Stomach smooth muscle (tissue), 2 donors: Measurements from ENCODE around the gene NOL4L.

Experiments
- H3K27ac ChIP-seq: one replicate; pipeline ENCODE4 v1.7.0; 2013; ENCODE audit warnings: mild to moderate bottlenecking, low read length, inconsistent platforms
- H3K27me3 ChIP-seq, 2 donors: one replicate each; pipeline ENCODE4 v1.7.0; 2013; ENCODE audit warnings: low read length in 2 of 2; ENCODE audit not compliant: insufficient read depth in 2 of 2, control insufficient read depth in 1 of 2
- H3K36me3 ChIP-seq, 2 donors: one replicate each; pipeline ENCODE4 v1.7.0; 2013; ENCODE audit warnings: low read length in 2 of 2; ENCODE audit not compliant: control insufficient read depth in 2 of 2, insufficient read depth in 2 of 2
- H3K4me1 ChIP-seq: one replicate; pipeline ENCODE4 v1.7.0; 2013; ENCODE audit warnings: low read length; ENCODE audit not compliant: control insufficient read depth, insufficient read depth
- H3K4me3 ChIP-seq, 2 donors: one replicate each; pipeline ENCODE4 v1.7.0; 2013; ENCODE audit warnings: low read length in 2 of 2
- H3K9ac ChIP-seq, 2 donors: one replicate each; pipeline ENCODE4 v1.7.0; 2013; ENCODE audit warnings: low read length in 2 of 2, mild to moderate bottlenecking in 1 of 2
- H3K9me3 ChIP-seq, 2 donors: one replicate each; pipeline ENCODE4 v1.7.0; 2013; ENCODE audit warnings: low read length in 2 of 2; ENCODE audit not compliant: control insufficient read depth in 2 of 2
- donor health status: healthy.
- donor health status: Pancreatic carcinoma.

Gene NOL4L

DNA sequence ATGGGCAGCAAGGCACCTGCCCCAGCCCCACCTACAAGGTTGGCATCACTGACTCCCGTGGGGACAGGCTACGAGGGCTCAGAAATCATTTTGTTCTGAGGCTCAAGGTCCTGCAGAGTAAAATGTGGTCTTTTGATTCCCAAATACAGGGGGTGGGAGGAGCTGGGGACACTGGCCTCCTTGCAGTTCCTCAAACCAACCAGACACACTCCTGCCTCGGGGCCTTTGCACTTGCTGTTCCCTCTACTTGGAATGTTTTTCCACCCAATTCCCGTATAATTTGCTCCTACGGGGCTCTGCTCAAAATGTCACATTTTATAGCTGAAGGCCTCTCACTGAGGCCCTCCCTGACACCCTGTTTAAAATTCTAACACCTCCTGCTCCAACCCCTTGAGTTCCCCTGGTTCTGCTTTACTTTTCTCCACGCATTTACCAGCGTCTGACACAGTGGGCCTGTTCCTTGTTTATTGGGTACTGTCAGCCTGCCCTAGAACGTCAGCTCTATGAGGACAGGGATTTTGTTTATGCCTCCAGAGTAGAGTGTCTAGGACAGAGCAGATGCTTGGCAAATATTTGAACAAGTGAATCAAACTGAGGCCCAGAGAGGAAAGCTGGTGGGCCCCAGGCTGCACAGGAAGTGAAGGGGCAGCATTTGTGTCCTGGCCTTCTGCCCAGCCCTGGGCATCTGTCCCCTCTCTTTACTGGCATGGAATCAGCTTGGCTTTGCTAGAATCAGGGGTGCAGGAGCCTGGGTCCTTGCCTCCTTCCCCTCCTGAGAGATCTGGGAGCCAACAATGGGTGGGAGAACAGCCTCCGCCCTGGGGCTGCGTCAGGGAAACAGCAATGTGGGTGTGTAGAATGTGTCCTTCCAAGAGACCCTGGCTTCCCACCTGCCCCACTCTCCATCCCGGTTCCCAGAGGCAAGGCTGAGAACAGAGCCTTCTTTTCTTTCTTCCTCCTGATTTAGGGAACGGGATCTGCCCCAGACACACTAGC, 18.5 kb downstream of the NOL4L start:
- H3K9me3 ChIP-seq = no peaks in the 10 kb centered on the region

DNA sequence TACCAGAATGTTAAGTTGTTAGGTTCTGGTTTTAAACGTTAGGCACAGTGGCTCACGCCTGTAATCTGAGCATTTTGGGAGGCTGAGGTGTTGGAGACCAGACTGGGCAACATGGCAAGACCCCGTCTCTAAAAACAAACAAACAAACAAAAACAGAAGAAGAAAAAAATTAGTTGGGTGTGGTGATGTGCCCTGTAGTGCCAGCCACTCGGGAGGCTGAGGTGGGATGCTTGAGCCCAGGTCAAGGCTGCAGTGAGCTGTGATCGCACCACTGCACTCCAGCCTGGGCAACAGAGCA, 19.4 kb downstream of the NOL4L start:
- Histone ChIP-seq H3K27ac (no peak overlapping the region), H3K9me3 (no peaks in the 10 kb centered on the region), H3K4me3 (no peak overlapping the region), H3K4me1 (no peaks in the 10 kb centered on the region), H3K9ac (no peak overlapping the region), H3K36me3 (no peaks in the 10 kb centered on the region), H3K27me3 (no peaks in the 10 kb centered on the region)

More for the DNA sequence above, 18.5 kb downstream of the NOL4L start:
- Histone ChIP-seq H3K27ac (no peak overlapping the region), H3K9ac (no peak overlapping the region), H3K4me3 (no peak overlapping the region), H3K4me1 (no peaks in the 10 kb centered on the region), H3K36me3 (no peaks in the 10 kb centered on the region), H3K27me3 (no peaks in the 10 kb centered on the region)

DNA sequence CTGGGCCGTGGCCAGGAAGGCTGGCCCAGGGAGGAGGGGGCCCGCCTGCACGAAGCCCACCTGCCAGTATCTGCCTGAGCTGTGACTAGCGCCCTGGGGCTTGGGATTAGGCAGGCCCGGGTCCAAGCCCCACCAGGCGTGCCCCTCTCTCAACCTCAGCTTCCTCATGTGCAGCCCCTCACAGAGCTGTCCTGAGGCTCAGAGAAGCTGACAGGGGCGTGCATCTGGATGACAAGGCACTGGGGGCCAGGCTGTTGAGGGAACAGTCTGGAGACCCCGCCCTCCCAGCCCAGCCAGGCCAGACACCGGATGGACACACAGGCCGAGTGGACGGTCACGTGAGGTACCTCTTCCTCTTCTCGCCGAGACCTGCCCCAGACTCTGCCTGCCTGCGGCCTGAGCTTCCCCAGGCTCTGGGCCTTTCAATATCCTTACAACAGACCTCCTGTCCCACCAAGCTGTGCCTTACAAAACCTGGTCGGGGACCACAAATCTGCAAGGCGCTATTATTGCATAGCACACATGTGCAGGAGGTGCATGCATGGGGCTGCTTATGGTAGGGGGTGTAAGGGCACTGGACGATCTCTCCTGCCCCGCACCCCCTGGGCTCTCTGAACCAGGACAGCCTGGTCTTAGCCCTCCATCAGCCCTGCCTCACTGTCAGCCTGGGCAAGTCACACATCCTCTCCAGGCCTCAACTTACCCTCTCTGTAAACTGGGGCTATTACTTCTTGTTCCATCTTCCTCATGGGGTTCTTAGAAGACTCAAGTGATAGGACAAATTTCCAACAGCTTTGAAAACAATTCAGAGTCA, 20.0 kb downstream of the NOL4L start:
- Histone ChIP-seq H3K36me3 (no peaks in the 10 kb centered on the region), H3K9ac (no peak overlapping the region), H3K27me3 (no peaks in the 10 kb centered on the region), H3K9me3 (no peaks in the 10 kb centered on the region), H3K4me1 (no peaks in the 10 kb centered on the region), H3K27ac (no peak overlapping the region), H3K4me3 (no peak overlapping the region)

DNA sequence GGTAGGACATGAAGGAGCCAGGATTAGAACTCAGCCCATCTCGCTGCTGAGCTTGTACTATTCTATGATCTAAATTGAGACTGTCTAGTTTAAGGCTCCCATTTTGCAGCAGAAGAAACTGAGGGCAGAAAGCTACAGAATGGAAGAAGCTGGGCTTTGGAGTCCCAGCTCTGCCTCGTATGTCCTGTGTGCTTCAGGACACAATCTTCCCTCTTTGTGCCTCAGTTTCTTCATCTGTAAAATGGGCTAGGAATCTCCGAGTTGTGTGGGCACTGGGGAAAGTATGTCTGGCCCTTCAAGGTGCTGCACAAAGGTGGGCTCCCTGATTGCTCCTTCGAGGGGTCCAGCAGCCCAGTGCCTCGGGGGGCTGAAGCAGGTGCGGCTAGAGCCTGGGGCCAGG, 20.7 kb downstream of the NOL4L start:
- Histone ChIP-seq H3K27me3 (no peaks in the 10 kb centered on the region), H3K4me3 (no peak overlapping the region), H3K4me1 (no peaks in the 10 kb centered on the region), H3K27ac (no peak overlapping the region), H3K9ac (no peak overlapping the region), H3K36me3 (no peaks in the 10 kb centered on the region), H3K9me3 (no peaks in the 10 kb centered on the region)

DNA sequence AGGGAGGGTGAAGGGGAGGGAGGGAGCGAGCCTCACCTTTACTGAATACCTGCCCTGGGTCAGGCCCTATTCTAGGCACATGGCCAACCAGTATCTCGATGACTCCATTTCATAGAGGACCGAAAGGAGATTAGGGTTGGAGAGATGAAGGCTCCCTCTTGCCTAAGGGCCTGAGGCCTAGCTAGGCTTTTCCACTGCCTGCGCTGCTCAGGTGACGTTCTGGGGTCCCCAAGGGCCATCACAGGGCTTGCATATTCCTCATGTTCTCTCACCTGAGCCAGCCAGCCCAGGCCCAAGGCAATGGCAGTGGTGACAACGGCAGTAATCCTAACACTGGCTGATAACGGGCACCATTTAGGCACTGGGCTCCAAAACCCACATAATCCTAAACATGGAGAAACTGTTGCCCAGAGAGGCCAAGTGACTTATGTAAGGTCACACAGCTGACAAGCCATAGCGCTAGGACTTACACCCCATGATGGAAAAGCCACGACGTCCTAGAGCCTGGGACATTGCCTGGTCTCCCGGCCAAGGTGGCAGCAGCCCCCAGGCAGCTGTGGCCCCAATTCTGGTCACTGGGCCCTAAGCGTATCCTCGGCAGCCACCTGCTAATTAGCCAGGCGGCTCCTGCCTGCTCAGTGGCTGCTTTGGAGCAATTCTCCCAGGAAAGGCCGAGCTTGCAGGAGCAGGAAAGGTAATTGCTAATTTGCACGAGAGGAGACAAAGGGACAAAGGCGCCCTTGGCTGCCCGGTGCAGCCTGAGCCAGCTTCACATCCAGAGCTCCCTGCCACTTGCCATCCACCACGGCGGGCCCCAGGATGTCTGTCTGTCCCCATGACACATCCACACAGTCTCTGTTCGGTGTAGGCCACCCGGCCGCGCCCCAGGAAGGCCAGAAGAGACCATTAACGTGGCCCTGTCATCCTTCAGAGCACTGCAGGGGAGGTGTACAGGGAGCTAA, 21.5 kb downstream of the NOL4L start:
- Histone ChIP-seq H3K36me3 (no peaks in the 10 kb centered on the region), H3K27me3 (peaks cover 0 to 3% of the 10 kb centered on the region in 2 donors), H3K4me3 (no peak overlapping the region), H3K27ac (no peak overlapping the region), H3K4me1 (no peaks in the 10 kb centered on the region), H3K9ac (no peak overlapping the region), H3K9me3 (no peaks in the 10 kb centered on the region)

DNA sequence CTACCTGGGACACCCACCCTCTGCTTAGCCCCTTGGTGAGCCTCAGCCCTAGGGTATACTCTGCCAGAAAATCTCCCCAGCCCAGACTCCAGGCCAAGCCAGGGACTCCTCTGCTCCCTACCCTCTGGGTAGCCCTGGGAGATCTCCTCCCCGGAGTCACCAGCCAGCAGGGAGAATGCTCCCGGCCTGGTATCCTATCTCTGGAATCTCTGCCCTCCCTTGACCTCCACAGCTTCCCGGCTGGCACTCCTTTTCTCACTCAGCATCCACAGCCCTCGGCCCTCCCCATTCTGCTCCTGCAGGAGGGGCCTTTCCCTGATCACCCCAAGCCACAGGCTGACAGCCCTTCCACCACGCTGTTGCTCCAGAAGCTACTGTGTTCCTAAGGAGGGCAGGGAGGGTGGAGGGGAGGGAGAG, 22.6 kb downstream of the NOL4L start:
- Histone ChIP-seq H3K27me3 (peaks cover 0 to 3% of the 10 kb centered on the region in 2 donors), H3K9me3 (no peaks in the 10 kb centered on the region), H3K9ac (no peak overlapping the region), H3K4me1 (no peaks in the 10 kb centered on the region), H3K27ac (no peak overlapping the region), H3K36me3 (no peaks in the 10 kb centered on the region), H3K4me3 (no peak overlapping the region)

DNA sequence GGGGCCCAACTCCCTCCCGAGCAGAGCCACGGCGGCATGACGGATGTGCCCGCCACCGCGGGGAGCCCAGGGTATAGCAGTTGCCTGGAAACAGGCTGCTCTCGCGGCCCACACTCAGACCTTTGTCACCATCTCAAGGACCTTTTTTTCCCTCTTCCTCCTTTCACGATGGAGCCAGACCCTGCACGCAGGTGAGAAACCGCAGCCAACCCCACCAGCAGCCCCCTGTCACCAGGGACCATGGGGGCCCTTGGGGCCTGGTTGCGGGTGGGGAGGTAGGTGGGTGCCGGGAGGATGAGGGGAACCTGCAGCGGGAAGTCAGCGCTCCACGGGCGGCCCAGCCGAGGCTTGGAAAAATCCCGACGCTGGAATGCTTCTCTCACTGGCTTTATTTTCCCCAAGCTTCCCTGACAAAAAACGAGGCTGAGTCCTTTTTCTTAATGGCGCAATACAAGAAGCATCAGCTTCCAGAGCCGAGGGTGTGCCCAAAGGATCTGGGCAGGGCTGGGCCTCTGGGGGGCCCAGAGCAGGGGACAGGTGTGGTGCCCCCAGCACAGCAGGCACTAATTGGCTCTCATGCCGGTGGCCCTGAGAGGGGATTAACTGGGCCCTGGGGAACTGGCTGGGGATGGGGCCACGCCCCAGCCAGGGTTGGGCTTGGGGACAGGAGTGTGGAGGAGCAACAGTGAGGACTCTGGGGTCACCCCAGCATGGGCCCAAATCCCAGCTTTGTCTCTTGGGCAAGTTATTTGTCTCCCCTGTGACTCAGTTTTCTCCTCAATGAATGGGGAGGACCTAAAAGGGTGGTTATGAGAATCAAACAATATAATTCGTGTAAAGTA, 23.9 kb downstream of the NOL4L start:
- Histone ChIP-seq H3K4me3 (no peak overlapping the region), H3K36me3 (no peaks in the 10 kb centered on the region), H3K4me1 (no peaks in the 10 kb centered on the region), H3K27me3 (peaks cover 0 to 3% of the 10 kb centered on the region in 2 donors), H3K9me3 (no peaks in the 10 kb centered on the region), H3K9ac (no peak overlapping the region), H3K27ac (no peak overlapping the region)

DNA sequence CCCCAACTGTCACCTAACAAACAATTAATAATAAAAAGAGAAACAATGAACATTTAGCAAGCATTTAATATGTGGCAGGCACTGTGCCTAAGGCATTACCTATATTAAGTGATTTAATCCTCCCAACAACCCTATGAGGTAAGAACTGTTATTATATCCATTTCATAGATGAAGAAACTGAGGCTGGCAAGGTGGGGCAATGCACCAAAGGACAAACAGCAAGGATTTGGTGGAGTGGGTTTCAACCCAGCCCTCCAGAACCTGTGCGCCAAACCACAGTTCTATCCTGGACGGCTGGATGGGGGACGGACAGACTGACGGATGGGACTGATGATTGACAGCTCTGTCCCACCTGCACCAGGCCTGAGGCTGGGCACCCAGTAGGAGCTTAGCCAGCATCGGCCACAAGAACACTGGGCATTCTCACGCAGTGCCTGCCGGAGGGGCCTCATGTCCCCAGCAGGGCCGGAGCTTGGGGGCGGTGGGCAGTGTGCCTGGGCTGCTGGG, 24.6 kb downstream of the NOL4L start:
- no peaks in the 10 kb centered on the region for H3K9me3 ChIP-seq
- no peak overlapping the region for H3K27ac ChIP-seq
- H3K9ac ChIP-seq = no peak overlapping the region

DNA sequence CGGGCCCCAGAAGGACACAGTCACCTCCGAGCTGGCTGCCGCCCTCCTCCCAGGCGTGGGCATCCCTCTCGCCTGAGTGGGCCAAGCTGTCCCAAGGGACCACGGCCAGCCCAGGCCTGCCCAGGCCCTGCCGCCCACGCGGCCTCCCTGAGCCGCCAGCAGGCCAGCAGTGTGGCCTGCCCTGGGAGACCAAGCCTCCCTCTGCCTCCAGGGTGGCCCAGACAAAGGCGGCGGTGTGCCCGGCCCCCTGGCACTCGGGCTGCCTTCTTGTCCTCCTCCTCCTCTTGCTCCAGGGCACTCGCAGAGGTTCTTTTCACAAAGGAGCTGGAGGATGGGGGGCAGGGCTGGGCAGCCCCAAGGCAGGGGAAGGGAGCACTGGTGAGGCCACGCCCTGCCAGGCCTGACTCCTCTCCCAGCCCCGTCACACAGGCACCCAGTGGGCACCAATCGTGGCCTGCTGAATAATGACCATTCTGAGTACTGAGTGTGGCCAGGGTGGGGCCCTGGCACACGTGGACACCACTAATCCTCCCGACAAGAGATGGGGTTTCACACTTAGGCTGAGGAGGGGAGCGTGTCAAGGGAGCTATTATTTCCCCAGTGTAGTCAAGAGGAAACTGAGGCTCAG, 25.3 kb downstream of the NOL4L start:
- no peak overlapping the region for H3K4me3 ChIP-seq
- H3K4me1 ChIP-seq = no peaks in the 10 kb centered on the region
- no peaks in the 10 kb centered on the region for H3K9me3 ChIP-seq
- H3K27me3 ChIP-seq = peaks cover 0 to 3% of the 10 kb centered on the region in 2 donors
- no peak overlapping the region for H3K27ac ChIP-seq
- H3K36me3 ChIP-seq = no peaks in the 10 kb centered on the region
- H3K9ac ChIP-seq = no peak overlapping the region

More for the DNA sequence above, 24.6 kb downstream of the NOL4L start:
- Histone ChIP-seq H3K4me3 (no peak overlapping the region), H3K27me3 (peaks cover 0 to 3% of the 10 kb centered on the region in 2 donors), H3K4me1 (no peaks in the 10 kb centered on the region), H3K36me3 (no peaks in the 10 kb centered on the region)
